ENCODE data around the gene GNG13. TPM values are rescaled to one million over a fixed set of nuclear protein-coding genes. Genes with fewer than 3 reads are reported as not detected.

The GNG13 gene
- total and polyA plus RNA-seq, 9 of the 15 experiments (the other 6 are each of a cell fraction or from before 2014, with no cell fraction given): not detected

DNA sequence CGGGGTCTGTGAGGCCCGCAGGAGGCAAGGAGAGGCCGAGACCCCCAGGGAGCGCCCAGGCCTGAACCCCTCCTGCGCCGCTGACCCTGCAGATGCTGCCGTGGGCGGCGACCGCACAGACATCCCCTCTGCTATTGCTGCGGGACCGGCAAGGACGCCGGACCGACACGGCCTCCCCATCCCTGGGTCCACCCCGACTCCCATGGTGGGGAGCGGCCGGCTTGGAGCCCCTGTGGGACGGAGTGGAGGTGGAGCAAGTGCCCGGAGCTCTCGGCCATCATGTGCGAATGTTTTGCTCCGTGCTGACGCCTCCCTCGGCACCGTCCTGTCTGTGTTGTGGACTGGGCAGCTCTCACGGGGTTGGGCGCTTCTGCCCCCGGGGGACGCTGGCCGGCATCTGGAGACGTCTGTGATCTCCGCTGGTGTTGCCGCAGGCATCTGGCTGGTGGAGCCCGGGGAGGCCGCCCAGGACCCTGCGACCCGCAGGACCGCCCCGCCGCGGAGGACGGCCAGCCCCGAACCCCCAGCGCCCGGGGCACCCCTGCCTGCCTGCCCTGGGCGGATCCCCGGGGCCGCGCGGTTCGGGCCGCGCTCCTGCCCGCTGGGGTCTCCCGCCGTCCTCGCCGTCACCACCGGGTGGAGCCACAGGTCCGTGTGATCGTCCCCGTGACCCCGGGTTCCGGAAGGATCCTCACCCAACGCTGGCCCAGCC lies 12.8 kb upstream of the GNG13 start (continued):
- TF ChIP-seq, protein P1, sequence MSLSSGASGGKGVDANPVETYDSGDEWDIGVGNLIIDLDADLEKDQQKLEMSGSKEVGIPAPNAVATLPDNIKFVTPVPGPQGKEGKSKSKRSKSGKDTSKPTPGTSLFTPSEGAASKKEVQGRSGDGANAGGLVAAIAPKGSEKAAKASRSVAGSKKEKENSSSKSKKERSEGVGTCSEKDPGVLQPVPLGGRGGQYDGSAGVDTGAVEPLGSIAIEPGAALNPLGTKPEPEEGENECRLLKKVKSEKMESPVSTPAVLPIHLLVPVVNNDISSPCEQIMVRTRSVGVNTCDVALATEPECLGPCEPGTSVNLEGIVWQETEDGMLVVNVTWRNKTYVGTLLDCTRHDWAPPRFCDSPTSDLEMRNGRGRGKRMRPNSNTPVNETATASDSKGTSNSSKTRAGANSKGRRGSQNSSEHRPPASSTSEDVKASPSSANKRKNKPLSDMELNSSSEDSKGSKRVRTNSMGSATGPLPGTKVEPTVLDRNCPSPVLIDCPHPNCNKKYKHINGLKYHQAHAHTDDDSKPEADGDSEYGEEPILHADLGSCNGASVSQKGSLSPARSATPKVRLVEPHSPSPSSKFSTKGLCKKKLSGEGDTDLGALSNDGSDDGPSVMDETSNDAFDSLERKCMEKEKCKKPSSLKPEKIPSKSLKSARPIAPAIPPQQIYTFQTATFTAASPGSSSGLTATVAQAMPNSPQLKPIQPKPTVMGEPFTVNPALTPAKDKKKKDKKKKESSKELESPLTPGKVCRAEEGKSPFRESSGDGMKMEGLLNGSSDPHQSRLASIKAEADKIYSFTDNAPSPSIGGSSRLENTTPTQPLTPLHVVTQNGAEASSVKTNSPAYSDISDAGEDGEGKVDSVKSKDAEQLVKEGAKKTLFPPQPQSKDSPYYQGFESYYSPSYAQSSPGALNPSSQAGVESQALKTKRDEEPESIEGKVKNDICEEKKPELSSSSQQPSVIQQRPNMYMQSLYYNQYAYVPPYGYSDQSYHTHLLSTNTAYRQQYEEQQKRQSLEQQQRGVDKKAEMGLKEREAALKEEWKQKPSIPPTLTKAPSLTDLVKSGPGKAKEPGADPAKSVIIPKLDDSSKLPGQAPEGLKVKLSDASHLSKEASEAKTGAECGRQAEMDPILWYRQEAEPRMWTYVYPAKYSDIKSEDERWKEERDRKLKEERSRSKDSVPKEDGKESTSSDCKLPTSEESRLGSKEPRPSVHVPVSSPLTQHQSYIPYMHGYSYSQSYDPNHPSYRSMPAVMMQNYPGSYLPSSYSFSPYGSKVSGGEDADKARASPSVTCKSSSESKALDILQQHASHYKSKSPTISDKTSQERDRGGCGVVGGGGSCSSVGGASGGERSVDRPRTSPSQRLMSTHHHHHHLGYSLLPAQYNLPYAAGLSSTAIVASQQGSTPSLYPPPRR (CRISPR knock-in tag; IDR thresholded peaks at IDR 0.05; ENCODE audit: borderline replicate concordance): no peak
- TF ChIP-seq RBM17 (IDR thresholded peaks at IDR 0.05; ENCODE audit: borderline replicate concordance, low read depth, low read length) (no peak), RAD21 (CRISPR knock-in tag; conservative IDR thresholded peaks at IDR 0.05 in 1 of 2, IDR thresholded peaks at IDR 0.05 in 1 of 2) (peak; percentile 83 to 88), TEAD2 (tag; IDR thresholded peaks at IDR 0.05) (no peak), SMC3 (conservative IDR thresholded peaks at IDR 0.05; ENCODE audit: insufficient read depth, low read depth, low read length) (peak; percentile 92), HIVEP1 (CRISPR knock-in tag; IDR thresholded peaks at IDR 0.05) (no peak), SIX5 (IDR thresholded peaks at IDR 0.05; ENCODE audit: borderline replicate concordance in 1 of 2, insufficient read depth in 1 of 2, low read depth in 1 of 2, low read length in 2 of 2) (no peak), BRD4 (IDR thresholded peaks at IDR 0.05) (no peak), NR2C2 (CRISPR knock-in tag; IDR thresholded peaks at IDR 0.05) (0 out of 2 replicates have a peak, but pooled peaks have one; percentile 26), NR2C2 (tag; IDR thresholded peaks at IDR 0.05) (peak; percentile 46; the same call in 1 of the 2 replicates), GATAD2B (IDR thresholded peaks at IDR 0.05; ENCODE audit: borderline replicate concordance) (no peak), ETV1 (tag; conservative IDR thresholded peaks at IDR 0.05; ENCODE audit: low read depth) (peak; percentile 43), NR2C1 (IDR thresholded peaks at IDR 0.05) (no peak), NR2C1 (tag; IDR thresholded peaks at IDR 0.05) (0 out of 2 replicates have a peak, but pooled peaks have one; percentile 19), RB1 (IDR thresholded peaks at IDR 0.05; ENCODE audit: low read depth) (peak; percentile 82; the same call in 1 of the 2 replicates), FOXK2 (conservative IDR thresholded peaks at IDR 0.05 in 1 of 2, IDR thresholded peaks at IDR 0.05 in 1 of 2; ENCODE audit: low read depth in 2 of 2) (no peak), MYC (IDR thresholded peaks at IDR 0.05; ENCODE audit: low read depth, low read length) (no peak), MYC (CRISPR knock-in tag; IDR thresholded peaks at IDR 0.05; ENCODE audit: borderline replicate concordance, low read depth) (no peak), CREBBP (IDR thresholded peaks at IDR 0.05; ENCODE audit: low read depth, low read length) (no peak), SMAD4 (CRISPR knock-in tag; conservative IDR thresholded peaks at IDR 0.05) (no peak), ZKSCAN1 (IDR thresholded peaks at IDR 0.05; ENCODE audit: low read depth, low read length) (no peak), RAD51 (IDR thresholded peaks at IDR 0.05; ENCODE audit: borderline replicate concordance, low read depth) (no peak), MCM7 (IDR thresholded peaks at IDR 0.05) (no peak)
- TF ChIP-seq, protein P2, sequence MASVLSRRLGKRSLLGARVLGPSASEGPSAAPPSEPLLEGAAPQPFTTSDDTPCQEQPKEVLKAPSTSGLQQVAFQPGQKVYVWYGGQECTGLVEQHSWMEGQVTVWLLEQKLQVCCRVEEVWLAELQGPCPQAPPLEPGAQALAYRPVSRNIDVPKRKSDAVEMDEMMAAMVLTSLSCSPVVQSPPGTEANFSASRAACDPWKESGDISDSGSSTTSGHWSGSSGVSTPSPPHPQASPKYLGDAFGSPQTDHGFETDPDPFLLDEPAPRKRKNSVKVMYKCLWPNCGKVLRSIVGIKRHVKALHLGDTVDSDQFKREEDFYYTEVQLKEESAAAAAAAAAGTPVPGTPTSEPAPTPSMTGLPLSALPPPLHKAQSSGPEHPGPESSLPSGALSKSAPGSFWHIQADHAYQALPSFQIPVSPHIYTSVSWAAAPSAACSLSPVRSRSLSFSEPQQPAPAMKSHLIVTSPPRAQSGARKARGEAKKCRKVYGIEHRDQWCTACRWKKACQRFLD (CRISPR knock-in tag; IDR thresholded peaks at IDR 0.05): no peak

Data from K562 (cell line).